A549 (cell line): ENCODE measurements around the gene B3GLCT.

Experiments
- BCL3 ChIP-seq: fragments of >200 bp; sonication (Bioruptor Twin); formaldehyde crosslinking; IDR thresholded peaks from 3 replicates; pipeline ENCODE4 v1.6.1; 2016
- CBX8 ChIP-seq: fragments of 200-600 bp; sonication (generic); IDR thresholded peaks from 2 replicates; pipeline ENCODE4 v1.6.1; 2016
- CEBPB ChIP-seq, 2 experiments: fragments of >200 bp in 1 of 2; sonication (Bioruptor Twin) in 1 of 2; formaldehyde crosslinking in 1 of 2; IDR thresholded peaks; 2 replicates each; pipeline ENCODE4 v1.6.1; 2012 to 2016
- CTCF ChIP-seq: fragments of >200 bp; sonication (Bioruptor Twin); formaldehyde crosslinking; IDR thresholded peaks from 3 replicates; pipeline ENCODE4 v1.5.1; 2016
- E2F6 ChIP-seq: IDR thresholded peaks from 2 replicates; pipeline ENCODE4 v1.6.1; 2012; ENCODE audit warnings: low read depth, borderline replicate concordance
- EHMT2 ChIP-seq: fragments of 200-600 bp; sonication (generic); IDR thresholded peaks from 2 replicates; pipeline ENCODE4 v1.6.1; 2016; ENCODE audit warnings: antibody characterized with exemption, low read depth, mild to moderate bottlenecking, moderate library complexity
- HDAC2 ChIP-seq: fragments of 200-600 bp; sonication (generic); IDR thresholded peaks from 2 replicates; pipeline ENCODE4 v1.6.1; 2016
- MAX ChIP-seq: IDR thresholded peaks from 2 replicates; pipeline ENCODE4 v1.6.1; 2012
- REST ChIP-seq: fragments of 200-600 bp; sonication (generic); IDR thresholded peaks from 2 replicates; pipeline ENCODE4 v1.6.1; 2016; ENCODE audit warnings: antibody characterized with exemption, mild to moderate bottlenecking, moderate library complexity
- RNF2 ChIP-seq: fragments of 200-600 bp; sonication (generic); IDR thresholded peaks from 2 replicates; pipeline ENCODE4 v1.6.1; 2016; ENCODE audit warnings: low read depth, mild to moderate bottlenecking, antibody characterized with exemption, moderate library complexity, borderline replicate concordance
- SMC3 ChIP-seq: fragments of >200 bp; sonication (Bioruptor Twin); formaldehyde crosslinking; IDR thresholded peaks from 3 replicates; pipeline ENCODE4 v1.6.1; 2018; ENCODE audit warnings: inconsistent platforms
- SREBF2 ChIP-seq: fragments of 450-650 bp; IDR thresholded peaks from 2 replicates; pipeline ENCODE4 v1.6.1; 2014; ENCODE audit warnings: mild to moderate bottlenecking, moderate library complexity
- ZFP36 ChIP-seq: fragments of 450-650 bp; IDR thresholded peaks from 2 replicates; pipeline ENCODE4 v1.6.1; 2014; ENCODE audit warnings: borderline replicate concordance; ENCODE audit not compliant: partially characterized antibody
- ZSCAN20 ChIP-seq: fragments of 250-450 bp; sonication (Bioruptor Pico); IDR thresholded peaks from 2 replicates; pipeline ENCODE4 v1.8.0; 2022; ENCODE audit warnings: mild to moderate bottlenecking, moderate library complexity

GRCh38 chr13:31328549-31329235, 128.9 kb downstream of the B3GLCT start:
- TF ChIP-seq CEBPB (IDR thresholded peaks at IDR 0.05): no peak
- TF ChIP-seq MAX: no peak
- TF ChIP-seq BCL3: no peak
- TF ChIP-seq REST: no peak
- no peak for TF ChIP-seq HDAC2
- no peak for TF ChIP-seq CTCF
- no peak for TF ChIP-seq ZSCAN20
- TF ChIP-seq ZFP36: no peak
- TF ChIP-seq SREBF2: no peak
- TF ChIP-seq E2F6: no peak
- TF ChIP-seq CBX8: no peak
- no peak for TF ChIP-seq SMC3
- no peak for TF ChIP-seq RNF2
- no peak for TF ChIP-seq EHMT2
